GM15510 (cell line): ENCODE data around the gene CLHC1.
A peak's percentile ranks its signal among the peaks of the same experiment; 100 is the strongest.

Experiments used
- POLR2A ChIP-seq: IDR thresholded peaks from 3 replicates; pipeline ENCODE4 v1.6.1; 2011; ENCODE audit warnings: borderline replicate concordance; ENCODE audit not compliant: insufficient read length; ENCODE audit errors: extremely low read depth

The CLHC1 gene

GRCh38 chr2:55232084-55232862 is at the start of gene CLHC1, which contains the start of gene RPS27A:
Gene CLHC1 (minus strand): TSS chr2:55232293. CDS start chr2:55222411, 9,882 bp downstream.
Gene RPS27A (plus strand): TSS chr2:55232688. CDS start chr2:55232825, 137 bp downstream.
- TF ChIP-seq POLR2A, result peak; percentile 88

GRCh38 chr2:55277310-55277709 is 45.2 kb upstream of the CLHC1 start:
- no peak for TF ChIP-seq POLR2A

- TF ChIP-seq POLR2A, result no peak
Measured at GRCh38 chr2:55269645-55269990, 37.5 kb upstream of the CLHC1 start.

GRCh38 chr2:55268907-55269644 is 37.0 kb upstream of the CLHC1 start, which contains the start of gene MTIF2:
Gene MTIF2 (minus strand): TSS chr2:55269231. CDS start chr2:55263858, 5,373 bp downstream.
- peak; percentile 95 for TF ChIP-seq POLR2A

- no peak for TF ChIP-seq POLR2A
Measured at GRCh38 chr2:55268288-55268906, 36.3 kb upstream of the CLHC1 start.

- TF ChIP-seq POLR2A, result no peak
Measured at GRCh38 chr2:55252832-55253231, 20.7 kb upstream of the CLHC1 start.

GRCh38 chr2:55247025-55247424 is 14.9 kb upstream of the CLHC1 start:
- no peak for TF ChIP-seq POLR2A

- no peak for TF ChIP-seq POLR2A
Measured at GRCh38 chr2:55245411-55245810, 13.3 kb upstream of the CLHC1 start.

GRCh38 chr2:55242617-55243016 is 10.5 kb upstream of the CLHC1 start:
- no peak for TF ChIP-seq POLR2A

GRCh38 chr2:55239656-55240222 is 7.6 kb upstream of the CLHC1 start:
- no peak for TF ChIP-seq POLR2A

GRCh38 chr2:55236992-55237543 is 5.0 kb upstream of the CLHC1 start:
- TF ChIP-seq POLR2A, result peak; percentile 14

GRCh38 chr2:55235724-55236538 is 3.8 kb upstream of the CLHC1 start:
- TF ChIP-seq POLR2A, result no peak

GRCh38 chr2:55233658-55233940 is 1.5 kb upstream of the CLHC1 start:
- no peak for TF ChIP-seq POLR2A

GRCh38 chr2:55232863-55233657 is 967 bp upstream of the CLHC1 start:
- no peak for TF ChIP-seq POLR2A

GRCh38 chr2:55231546-55232083 is 478 bp downstream of the CLHC1 start:
- no peak for TF ChIP-seq POLR2A
